PC-9 (cell line): ENCODE measurements around the gene C19orf12.

ENCODE experiments used
- EZH2 ChIP-seq: fragments of 200-600 bp; sonication (generic); IDR thresholded peaks from 2 replicates; pipeline ENCODE4 v1.8.0; 2017; ENCODE audit warnings: antibody characterized with exemption, low read depth
- TF ChIP-seq, protein P1 (sequence below): fragments of 200-600 bp; sonication (generic); conservative IDR thresholded peaks from 2 replicates; pipeline ENCODE4 v1.6.1; 2017; ENCODE audit warnings: mixed run types, antibody characterized with exemption, mild to moderate bottlenecking, moderate library complexity

DNA sequence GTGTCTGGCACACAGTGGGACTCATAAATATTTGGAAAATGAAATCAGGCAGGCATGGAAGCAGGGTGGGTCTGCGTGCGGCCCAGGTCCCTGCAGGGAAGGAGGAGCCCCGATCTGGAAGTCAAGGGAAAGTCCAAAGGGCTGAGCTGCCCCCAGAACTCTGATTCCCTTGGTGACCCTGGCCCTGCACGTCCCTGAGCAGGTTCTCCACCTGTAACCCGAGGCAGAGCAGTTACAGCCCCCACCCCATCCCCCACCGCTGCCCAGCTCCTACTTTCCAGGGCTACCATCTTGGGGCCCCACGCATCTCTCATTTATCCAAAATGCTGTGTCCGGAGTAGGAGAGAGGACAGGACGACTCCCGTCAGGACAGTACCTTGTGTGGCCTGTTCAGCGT, 47.7 kb downstream of the C19orf12 start:
- TF ChIP-seq, protein P1, sequence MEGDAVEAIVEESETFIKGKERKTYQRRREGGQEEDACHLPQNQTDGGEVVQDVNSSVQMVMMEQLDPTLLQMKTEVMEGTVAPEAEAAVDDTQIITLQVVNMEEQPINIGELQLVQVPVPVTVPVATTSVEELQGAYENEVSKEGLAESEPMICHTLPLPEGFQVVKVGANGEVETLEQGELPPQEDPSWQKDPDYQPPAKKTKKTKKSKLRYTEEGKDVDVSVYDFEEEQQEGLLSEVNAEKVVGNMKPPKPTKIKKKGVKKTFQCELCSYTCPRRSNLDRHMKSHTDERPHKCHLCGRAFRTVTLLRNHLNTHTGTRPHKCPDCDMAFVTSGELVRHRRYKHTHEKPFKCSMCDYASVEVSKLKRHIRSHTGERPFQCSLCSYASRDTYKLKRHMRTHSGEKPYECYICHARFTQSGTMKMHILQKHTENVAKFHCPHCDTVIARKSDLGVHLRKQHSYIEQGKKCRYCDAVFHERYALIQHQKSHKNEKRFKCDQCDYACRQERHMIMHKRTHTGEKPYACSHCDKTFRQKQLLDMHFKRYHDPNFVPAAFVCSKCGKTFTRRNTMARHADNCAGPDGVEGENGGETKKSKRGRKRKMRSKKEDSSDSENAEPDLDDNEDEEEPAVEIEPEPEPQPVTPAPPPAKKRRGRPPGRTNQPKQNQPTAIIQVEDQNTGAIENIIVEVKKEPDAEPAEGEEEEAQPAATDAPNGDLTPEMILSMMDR = no peak
- no peak for TF ChIP-seq EZH2
